ENCODE measurements around the gene VANGL1.

DNA sequence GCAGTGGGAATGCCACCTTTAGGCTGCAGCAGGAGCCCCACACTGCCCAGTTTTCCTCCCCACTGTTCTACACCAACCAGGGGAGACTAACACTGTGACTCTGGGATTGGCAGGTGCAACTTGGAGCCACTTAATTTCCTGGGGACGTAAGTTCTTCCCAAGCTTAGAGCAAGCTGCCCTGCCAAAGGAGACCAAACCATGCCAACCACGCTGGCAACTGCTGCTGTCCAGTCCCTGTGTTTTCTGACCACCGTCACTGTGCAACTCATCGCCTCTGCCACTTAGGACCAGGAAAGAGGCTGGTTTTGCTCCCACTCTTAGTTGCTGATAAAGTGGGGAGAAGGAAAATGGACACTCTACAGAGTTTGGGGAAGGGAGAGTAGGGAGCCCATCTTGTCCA is 50.5 kb downstream of the VANGL1 start:
- TF ChIP-seq, protein P1, sequence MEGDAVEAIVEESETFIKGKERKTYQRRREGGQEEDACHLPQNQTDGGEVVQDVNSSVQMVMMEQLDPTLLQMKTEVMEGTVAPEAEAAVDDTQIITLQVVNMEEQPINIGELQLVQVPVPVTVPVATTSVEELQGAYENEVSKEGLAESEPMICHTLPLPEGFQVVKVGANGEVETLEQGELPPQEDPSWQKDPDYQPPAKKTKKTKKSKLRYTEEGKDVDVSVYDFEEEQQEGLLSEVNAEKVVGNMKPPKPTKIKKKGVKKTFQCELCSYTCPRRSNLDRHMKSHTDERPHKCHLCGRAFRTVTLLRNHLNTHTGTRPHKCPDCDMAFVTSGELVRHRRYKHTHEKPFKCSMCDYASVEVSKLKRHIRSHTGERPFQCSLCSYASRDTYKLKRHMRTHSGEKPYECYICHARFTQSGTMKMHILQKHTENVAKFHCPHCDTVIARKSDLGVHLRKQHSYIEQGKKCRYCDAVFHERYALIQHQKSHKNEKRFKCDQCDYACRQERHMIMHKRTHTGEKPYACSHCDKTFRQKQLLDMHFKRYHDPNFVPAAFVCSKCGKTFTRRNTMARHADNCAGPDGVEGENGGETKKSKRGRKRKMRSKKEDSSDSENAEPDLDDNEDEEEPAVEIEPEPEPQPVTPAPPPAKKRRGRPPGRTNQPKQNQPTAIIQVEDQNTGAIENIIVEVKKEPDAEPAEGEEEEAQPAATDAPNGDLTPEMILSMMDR (IDR thresholded peaks at IDR 0.05): no peak
- TF ChIP-seq EP300 (IDR thresholded peaks at IDR 0.05) (no peak), POLR2A (IDR thresholded peaks at IDR 0.05; ENCODE audit: low read depth) (no peak), POLR2AphosphoS5 (IDR thresholded peaks at IDR 0.05) (no peak)

Measured in esophagus muscularis mucosa (tissue), 4 donors.